Right forelimb (tissue), 1 donor: Measurements from ENCODE around the gene TBCA.
"Not testable (repeated sequence)": the region's sequence is repeated elsewhere in the genome, so short reads cannot be mapped to it uniquely, and the experiment has no call there.

Experiments
- DNase-seq: peaks from one replicate; pipeline ENCODE4 v3.0.0-alpha.2; 2018

TBCA gene

DNA sequence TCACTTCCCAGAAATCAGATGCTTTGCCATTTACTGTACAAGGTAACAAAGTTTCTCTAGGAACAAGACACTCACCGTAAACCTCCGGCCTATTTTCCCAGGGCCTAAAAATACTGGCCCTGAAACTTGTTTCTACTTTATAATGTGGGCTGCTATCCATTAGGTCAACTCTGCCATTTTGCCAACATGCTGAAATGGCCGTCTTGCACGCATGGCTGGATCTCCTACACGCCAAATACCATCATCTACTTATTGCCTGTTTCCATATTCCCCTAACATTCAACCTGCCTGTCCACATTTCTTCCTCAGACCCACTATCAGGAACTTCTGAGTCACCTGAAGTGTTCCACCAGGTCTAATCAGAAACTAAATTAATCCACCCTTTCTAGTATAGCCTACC, 4.7 kb downstream of the TBCA start:
- no peak for DNase-seq

DNA sequence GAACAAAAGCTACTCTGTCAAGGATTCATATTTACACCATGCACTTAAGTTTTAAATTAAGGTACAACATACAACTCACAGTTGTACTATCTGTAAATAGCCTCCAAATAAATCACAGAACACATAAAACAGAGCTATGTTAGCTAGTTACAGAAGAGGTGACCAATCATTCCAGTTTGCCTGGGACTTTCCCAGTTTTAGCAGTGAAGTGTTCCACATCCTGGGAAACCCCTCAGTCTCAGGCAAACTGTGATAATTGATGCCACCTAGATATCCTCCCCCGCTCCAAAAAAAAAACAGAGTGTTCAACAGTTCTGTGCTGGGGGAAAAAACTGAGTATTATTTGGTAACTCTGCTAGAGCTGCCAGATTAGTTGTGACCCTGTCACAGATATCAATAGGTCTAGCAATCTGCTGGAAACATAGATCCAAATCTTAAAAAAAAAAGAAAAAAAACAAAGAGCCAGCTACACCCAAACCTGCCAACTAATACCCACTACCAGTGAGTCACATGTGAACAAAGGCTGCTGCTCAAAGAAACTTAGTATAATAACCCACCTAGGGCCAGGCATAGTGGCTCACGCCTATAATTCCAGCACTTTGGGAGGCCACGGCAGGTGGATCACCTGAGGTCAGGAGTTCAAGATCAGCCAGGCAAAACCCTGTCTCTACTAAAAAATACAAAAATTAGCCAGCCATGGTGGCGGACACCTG, 5.7 kb downstream of the TBCA start:
- DNase-seq = no peak

DNA sequence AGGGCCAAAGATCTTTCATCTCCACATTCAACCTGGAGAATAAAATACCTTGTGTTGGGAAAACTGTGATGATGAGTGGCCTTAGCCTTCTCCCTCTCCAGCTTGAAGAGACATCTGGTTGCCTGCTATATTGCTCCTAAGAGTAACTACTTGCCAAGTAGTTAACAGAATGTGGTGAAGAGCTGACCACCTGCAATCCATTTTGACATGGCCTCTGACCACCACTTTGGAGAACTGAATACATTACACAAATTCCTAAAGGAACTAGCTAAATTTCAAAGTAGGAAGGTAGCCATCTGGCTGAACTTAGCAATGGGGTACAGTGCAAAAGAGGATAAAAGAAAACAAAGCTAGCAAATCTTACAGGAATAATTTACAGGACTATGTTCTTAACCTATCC, 7.2 kb downstream of the TBCA start:
- no peak for DNase-seq

DNA sequence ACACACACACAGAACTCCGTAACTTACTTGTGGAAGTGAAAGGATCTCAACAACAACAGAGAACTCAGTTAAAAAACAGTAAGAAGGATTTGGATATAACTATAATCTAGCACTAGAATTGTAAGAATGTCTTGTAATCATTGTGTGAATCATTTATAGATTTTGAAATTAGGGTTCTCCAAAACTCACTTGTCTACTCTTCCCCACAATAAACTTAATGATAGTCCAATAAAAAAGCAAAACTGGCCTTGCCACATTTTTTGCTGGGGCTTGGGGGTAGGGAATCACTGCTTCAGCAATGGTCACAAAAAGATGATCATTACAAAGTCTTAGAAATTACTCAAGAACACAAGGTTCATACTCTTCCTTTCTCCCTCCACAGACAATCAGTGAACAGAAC, 8.8 kb downstream of the TBCA start:
- no peak for DNase-seq

DNA sequence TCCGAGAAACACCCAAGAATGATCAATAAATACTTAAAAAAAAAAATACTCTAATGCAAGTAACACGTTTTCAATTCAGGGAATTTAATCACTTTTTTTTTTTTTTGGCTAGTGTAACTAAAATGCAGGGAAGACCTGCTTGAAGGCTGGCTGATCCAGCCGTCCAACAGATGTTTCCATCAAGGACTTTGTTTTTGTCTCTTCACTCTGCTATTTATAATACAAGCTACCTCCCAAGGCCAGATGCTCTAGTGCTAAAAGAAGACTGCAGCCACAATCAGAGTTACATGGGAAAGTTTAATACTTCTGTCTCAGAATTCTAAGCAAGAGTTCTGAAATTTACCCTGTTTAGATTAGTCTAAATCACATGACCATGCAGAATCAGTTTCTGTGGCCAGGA, 14.5 kb downstream of the TBCA start:
- no peak for DNase-seq

DNA sequence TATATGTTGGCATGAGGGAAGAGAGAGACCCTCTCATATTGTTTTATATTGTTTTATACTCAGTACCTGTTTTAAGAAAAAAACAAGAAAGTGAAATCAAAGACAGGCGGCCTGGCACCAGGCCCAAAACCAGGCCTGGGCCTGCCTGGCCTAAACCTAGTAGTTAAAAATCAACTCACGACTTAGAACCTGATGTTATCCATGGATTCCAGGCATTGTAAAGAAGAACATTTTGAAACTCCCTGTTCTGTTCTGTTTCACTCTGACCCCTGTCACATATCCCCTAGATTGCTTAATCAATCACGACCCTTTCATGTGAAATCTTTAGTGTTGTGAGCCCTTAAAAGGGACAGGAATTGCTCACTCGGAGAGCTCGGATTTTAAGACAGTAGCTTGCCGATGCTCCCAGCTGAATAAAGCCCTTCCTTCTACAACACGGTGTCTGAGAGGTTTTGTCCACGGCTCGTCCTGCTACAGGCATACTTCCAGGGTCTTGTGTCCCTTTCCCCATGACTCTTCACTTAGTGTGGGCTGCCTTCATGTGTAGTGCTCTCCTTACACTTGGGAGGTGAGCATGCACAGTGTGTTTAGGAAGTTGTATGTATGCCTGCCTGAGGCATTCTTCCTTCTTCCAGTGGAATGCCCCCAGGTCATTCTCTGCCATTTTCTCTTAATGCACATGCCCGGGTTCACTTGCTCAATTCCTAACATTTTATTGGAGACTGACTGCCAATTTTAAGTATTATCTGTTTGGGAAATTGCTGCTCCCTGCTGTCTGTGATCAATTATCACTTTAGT, 17.8 kb downstream of the TBCA start:
- DNase-seq = no peak

DNA sequence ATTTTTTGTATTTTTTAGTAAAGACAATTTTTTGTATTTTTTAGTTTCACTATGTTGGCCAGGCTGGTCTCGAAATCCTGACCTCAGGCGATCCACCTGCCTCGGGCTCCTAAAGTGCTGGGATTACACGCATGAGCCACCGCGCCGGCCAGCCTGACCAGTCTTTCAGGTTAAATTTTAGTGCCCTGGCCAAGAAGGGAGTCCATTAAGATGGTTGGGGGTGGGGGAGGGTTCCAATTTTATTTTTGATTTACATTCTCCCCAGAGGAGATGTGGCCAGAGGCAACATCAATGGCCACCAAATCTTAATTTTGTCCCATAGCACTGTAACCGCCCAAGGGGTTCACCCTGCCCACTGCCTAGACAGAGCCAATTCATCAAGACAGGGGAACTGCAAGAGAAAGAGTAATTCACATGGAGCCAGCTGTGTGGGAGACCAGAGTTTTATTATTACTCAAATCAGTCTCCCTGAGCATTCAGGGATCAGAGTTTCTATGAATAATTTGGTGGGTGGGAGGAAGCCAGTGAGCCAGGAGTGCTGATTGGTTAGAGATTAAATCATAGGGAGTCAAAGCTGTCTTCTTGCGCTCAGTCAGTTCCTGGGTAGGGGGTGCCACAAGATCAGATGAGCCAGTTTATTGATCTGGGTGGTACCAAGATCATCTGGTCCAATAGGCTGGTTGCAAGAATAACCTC, 24.7 kb downstream of the TBCA start:
- DNase-seq = no peak

DNA sequence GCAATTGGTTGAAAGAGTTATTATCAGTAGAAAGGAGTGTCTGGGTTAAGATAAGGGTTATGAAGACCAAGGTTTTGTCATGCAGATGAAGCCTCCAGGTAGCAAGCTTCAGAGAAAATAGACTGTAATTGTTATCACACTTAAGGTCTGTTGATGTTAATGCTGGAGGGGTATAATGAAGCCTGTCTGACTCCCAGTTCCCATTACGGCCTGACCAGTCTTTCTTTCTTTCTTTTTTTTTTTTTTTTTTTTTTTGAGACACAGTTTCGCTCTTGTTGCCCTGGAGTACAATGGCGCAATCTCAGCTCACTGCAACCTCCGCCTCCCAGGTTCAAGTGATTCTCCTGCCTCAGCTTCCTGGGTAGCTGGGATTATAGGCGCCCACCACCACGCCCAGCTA, 25.2 kb downstream of the TBCA start:
- not testable (repeated sequence) for DNase-seq

DNA sequence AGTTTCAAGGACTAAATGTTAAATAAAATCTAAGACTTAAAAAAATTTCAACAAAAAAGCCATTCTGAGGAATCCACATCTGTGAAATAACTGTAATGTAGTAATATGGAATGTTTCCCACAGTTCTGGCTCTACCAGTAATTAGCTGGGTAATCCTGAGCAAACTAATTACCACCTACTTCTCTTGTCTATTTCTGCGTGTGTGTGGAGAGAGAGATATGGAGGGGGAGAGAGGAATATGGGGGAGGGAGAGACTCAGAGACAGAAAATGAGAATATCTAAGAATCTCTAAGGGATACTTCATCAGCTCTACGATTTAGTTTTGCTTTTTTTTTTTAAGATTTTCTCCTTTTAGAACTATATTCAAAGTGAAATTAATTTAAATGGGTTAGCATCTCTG, 28.0 kb downstream of the TBCA start:
- no peak for DNase-seq

DNA sequence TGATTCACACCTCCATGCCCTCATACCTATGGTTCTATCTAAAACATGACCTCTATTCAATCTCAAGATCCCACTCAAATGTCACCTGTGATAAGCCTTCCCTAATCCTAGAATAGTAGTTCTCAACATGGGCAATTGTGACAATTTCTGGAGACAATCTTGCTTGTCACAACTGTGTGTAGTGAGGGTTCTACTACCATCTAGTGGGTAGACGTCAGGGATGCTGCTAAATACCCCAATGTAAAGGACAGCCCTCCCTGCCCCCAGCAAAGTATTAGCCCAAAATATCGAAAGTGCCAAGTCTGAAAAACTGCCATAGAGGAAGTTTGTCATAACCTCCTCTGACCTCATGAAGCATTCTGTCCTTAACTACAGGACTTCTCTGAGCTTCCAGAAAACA, 32.0 kb downstream of the TBCA start:
- no peak for DNase-seq

DNA sequence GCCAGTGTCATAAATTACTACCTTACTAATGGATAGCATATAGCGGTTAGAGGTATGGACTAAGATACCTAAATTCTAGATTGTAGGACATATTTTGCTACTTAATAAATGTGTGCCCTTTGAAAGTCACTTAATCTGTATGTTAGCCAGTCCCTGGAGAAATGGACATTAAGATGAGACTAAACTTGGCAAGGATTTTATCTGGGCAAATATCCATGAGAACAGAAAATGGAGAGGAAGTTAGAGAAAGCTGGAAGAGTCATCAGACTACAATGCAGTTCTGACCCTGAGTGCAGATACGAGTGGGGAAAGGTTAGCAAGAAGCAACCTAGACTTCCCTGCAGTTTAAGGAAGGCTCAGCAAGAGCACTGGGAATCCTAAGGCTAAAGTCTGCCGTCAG, 33.0 kb downstream of the TBCA start:
- DNase-seq = no peak

DNA sequence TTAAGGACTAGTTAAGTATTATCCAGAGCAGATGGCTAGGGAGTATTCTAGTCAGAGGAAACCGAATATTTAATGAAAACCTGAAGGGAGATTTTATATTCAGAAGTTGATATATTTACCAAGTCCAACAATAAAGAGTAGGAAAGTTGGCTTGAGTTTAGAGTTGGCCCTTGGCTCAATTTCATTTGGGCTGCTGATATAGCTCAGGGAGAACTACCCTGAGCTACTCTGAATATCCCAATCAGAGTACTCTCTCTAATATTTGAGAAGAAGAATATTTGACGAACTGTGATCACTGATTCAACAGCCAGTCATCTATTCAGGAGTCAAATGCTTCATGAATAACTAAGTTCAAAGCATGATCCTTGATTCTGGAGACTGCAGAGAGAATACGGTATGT, 34.5 kb downstream of the TBCA start:
- DNase-seq = no peak

DNA sequence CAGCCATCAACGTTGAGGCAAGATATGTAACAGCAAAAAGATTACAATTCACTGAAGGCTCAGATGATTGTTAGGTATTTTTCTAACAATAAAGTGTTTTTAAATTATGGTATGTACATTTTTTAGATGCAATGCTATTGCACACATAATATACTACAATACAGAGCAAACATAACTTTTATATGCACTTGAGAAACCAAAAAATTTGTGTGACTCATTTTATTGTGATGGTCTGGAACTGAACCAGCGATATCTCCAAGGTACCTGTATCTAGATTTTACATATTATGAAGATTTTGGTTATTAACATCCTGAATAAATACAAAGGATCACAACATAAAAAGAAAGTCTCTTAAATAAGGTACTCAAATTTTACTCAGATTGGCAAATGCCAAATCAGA, 41.3 kb downstream of the TBCA start:
- no peak for DNase-seq

DNA sequence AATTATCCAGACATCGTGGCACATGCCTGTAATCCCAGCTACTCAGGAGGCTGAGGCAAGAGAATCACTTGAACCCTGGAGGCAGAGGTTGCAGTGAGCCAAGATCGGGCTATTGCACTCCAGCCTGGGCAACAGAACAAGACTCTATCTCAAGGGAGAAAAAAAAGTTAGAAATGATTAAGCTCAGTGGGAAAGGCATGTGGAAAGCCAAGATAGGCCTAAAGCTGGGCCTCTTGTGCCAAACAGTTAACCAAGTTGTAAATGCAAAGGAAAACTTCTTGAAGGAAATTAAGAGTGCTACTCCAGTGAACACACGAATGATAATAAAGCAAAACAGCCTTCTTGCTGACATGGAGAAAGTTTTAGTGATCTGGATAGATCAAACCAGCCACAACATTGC, 43.0 kb downstream of the TBCA start:
- no peak for DNase-seq

DNA sequence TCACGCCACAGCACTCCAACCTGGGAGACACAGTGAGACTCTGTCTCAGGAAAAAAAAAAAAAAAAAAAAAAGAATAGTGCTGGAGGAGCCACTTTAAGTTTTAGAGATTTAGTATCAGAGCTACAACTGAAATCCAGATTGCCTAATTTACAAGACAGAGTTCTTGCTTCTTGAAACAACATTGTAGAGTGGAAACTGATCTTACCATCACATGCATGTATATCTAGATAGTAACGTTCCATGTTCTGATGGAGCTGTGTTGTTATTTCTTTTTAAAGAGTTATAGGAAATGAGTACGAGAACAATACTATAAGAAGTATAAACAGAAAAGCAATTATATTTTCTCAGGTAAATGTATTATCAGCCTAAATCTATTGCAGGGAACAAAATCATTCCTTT, 48.9 kb downstream of the TBCA start:
- DNase-seq = no peak

DNA sequence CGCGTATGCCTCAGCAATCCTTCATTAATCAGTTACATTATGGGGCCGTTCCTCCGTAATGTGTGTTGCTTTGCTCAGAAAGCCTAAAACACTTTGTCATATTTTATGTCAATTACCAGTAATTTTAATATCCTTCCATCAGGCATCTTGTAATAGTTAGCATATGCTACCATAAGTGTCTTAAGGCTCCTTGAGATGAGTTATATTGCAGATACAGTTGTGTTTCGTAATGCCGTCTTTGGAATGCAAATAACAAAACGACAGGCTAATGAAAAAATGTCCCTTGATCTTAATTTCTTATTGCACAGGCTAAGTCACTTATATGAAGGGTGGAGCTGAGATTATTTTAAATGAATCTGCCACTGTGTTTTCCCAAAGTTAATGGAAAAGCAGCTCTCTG, 50.5 kb downstream of the TBCA start:
- no peak for DNase-seq

DNA sequence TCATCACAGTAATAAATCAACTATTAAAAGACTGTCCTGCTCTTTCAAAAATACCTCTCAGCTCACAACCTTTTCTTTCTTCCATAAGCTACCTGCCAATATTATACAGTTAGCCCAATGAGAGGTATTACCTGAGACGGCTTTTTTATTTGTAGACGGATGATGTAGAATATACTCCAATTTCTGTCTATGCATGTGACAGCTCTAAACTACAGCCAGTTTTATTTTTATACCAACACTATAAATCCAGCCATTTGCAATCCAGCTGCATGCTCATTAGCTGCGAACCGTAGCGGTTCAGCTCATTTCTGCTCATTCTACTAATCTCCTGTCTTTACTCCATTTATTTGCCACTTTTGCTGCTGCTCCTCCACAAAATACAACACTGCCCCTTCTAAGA, 51.2 kb downstream of the TBCA start:
- no peak for DNase-seq

DNA sequence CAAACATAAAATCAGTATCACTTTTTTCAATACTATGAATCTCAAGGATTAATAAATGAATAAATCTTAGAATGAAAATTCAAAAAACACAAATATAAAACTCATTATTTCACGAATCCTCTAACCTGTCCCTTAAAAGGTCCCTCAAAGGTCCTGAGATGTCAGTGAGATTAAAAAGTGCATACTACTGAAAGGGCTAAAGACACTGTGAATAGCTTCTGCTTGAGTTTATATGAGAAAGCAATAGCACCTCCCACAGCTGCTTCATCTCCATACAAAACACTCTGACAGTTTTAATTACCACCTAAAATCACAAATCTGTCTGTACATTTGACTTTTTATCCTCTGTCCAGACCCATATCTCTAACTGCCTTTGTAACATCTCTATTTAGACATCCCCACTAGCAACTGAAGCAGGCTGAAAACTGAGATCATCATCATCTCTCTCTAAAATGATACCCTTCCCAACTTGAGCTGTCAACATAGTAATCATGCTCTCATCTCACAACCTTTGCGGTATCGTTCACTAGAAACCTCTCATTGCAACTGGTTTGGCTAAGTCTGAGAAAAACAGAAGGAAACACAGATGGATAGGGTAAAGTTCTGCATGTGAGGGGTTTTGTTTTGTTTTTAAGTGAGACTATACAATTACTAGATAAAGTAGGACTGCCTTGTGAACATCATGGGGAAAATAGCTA, 56.3 kb downstream of the TBCA start:
- no peak for DNase-seq

DNA sequence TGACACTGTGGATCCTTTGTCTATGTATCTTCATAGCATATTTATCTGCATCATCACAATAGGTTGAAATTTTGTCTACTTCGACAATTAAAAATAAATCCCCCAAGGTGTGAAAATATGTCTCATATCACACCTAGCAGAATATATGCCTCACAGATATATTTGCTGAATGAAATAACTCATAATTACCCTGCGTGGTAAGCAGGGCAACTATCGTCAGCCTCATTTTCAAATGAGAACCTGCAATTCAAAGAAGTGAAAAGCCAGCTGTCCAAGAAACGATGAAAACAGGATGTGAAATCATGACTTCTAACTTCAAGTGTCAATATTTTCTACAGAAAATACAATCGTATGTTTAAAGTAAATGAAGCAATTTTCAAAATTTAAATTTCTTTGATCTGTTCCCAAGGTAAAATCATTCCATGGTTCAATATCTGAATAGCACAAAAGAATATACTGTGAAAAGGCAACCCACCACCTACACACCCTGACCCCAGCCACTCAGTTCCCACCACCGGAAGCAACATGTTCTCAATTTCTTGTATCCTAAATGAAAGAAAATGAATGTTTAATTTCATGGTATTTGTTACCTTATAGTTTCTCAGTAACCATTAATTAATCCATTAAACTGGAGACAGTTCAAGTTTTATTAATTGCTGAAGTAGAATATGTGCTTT, 57.1 kb downstream of the TBCA start:
- DNase-seq = no peak

DNA sequence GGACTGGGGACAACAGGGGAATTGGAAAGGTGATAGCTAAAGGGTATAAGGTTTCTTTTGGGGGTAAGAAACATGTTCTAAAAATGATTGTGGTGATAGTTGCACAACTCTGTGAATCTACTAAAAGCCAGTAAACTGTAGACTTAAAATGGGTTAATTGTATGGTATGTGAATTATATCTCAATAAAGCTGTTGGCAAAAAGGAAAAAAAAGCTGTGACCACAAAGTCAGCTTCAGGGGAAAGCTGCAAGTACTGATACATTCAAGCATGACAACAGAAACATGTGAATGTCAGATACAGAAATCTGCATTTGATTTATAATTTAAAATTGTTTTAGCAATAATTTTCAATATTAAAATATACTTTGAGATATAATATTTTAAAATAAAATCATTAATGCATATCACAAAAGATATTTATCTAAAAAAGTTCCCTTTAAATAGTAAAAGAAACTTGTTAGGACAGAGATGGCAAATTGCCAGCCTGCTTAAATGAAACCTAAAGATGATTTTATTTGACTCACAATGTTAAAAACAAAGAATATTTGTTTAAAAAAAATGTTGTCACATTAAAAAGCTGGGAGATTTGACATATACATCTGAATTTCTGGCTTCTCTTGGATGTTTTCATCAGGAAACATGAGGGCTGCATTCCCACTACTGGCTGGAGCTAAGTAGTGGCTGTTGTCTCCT, 66.0 kb downstream of the TBCA start:
- DNase-seq = no peak

DNA sequence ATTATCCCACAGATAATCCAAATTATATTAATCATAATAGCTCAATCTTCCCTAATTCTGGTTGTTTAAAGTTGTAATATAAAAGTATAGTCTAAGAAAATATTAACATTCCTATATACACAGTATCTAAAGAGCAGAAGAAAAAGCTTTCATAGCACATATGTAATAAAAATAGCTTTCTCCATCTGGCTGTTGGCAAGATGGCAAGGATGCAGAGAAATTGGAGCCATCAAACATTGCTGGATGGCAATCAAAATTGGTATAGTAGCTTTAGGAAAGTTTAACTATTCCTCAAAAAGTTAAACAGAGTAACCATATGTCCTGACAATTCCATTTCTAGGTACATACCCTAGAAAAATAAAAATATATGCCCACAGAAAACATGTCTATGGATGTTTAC, 66.8 kb downstream of the TBCA start:
- DNase-seq = no peak

DNA sequence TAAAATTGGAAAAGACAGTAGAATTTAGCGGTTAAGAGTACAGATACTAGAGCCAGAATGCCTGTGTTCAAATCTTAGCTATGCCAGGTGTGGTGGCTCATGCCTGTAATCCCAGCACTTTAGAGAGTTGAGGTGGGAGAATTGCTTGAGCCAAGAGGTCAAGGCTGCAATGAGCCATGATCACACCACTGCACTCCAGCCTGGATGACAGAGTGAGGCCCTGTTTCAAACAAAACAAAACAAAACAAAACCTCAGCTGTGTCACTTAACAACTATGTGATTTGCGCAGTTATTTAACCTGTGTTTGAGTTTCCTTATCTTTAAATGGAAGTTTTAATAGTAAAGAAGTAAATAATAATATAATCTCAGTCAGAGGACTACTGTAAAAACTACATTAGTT, 68.3 kb downstream of the TBCA start:
- DNase-seq = no peak
